ENCODE results near the gene TTC39C. TPM values are rescaled to one million over a fixed set of nuclear protein-coding genes. Genes with fewer than 3 reads are reported as not detected.

The TTC39C gene
- total RNA-seq, 1 experiment from 2014 or later, result 24.0 TPM

DNA sequence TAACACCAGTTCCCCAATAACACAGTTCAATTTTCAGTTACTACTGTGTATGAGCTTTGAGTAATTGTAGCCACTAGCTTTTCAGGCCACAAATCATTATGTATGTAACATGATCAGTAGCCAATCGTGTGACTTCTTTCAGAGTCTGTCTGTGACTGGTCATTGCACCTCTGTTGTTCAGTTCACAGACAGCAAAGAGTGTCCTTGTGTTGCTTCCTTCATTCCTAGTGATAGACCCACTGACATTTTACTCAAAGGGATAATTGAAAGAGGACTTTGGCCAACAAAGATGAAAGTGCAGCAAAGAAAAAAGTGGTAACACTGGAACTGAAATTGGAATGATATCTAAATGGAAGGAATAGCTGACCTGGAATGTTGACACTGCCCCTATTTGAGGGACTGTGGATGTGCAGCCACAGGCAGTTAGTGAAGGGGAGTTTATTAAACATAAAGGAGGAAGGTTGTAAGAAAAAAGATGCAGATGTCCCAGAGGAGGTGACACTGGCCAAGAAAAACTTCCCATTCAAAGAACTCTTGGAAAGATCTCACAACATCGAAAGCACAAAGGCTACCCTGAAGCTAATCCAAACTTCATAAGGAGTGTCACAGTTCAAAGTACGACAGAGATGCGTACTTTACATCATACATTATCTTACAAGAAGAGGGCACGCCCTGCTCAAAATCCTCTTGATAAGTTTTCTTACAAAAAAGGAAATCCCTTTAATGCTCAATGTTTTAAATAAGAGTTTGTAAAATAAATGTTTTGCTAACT lies 19.3 kb downstream of the TTC39C start:
- Histone ChIP-seq H3K9me3 (ENCODE audit: low read depth, low read length, poor library complexity, severe bottlenecking) (no peaks in the 10 kb centered on the region), H3K27ac (ENCODE audit: low read depth, low read length, poor library complexity, severe bottlenecking) (no peak overlapping the region), H3K4me3 (ENCODE audit: low read depth, low read length, poor library complexity, severe bottlenecking) (no peak overlapping the region), H3K36me3 (ENCODE audit: insufficient read depth, low read length, poor library complexity, severe bottlenecking) (no peaks in the 10 kb centered on the region), H3K4me1 (ENCODE audit: insufficient read depth, low read length, poor library complexity, severe bottlenecking) (no peaks in the 10 kb centered on the region), H3K27me3 (replicated peaks; ENCODE audit: insufficient read depth, low read depth, low read length, poor library complexity) (no peaks in the 10 kb centered on the region)
- CTCF ChIA-PET, result no interaction called here
- BruUV-seq (replicated peaks), result no TSS peak
- intact Hi-C loops (cut with micrococcal nuclease; ENCODE audit: unreplicated experiment), result no loop called here
- DNase-seq (ENCODE audit: low spot score), result no peak
- POLR2A ChIA-PET (ENCODE audit: low non-redundant PET), result no interaction called here
- no peak for TF ChIP-seq CTCF (conservative IDR thresholded peaks at IDR 0.05; ENCODE audit: low read depth, low read length)
- TF ChIP-seq EZH2 (IDR thresholded peaks at IDR 0.05; ENCODE audit: borderline replicate concordance, low read depth, low read length, poor library complexity, severe bottlenecking), result no peak

DNA sequence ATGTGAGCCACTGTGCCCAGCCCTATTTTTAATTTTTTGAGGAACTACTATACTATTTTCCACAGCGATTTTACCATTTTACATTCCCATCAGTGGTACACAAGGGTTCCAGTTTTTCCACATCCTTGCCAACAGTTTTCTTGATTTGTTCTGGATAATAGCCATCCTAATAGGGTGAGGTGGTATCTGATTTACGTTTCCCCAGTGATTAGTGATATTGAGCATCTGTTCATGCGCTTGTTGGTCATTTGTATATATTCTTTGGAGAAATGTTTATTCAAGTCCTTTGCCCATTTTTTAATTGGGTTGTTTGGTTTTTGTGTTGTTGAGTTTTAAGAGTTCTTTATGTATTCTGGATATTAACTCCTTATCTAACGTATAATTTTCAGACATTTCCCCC lies 20.8 kb downstream of the TTC39C start:
- H3K27me3 ChIP-seq (replicated peaks; ENCODE audit: insufficient read depth, low read depth, low read length, poor library complexity), result no peaks in the 10 kb centered on the region
- no peak overlapping the region for H3K4me3 ChIP-seq (ENCODE audit: low read depth, low read length, poor library complexity, severe bottlenecking)
- no peaks in the 10 kb centered on the region for H3K36me3 ChIP-seq (ENCODE audit: insufficient read depth, low read length, poor library complexity, severe bottlenecking)
- H3K4me1 ChIP-seq (ENCODE audit: insufficient read depth, low read length, poor library complexity, severe bottlenecking), result peaks cover 3% of the 10 kb centered on the region
- H3K9me3 ChIP-seq (ENCODE audit: low read depth, low read length, poor library complexity, severe bottlenecking), result no peaks in the 10 kb centered on the region
- TF ChIP-seq EZH2 (IDR thresholded peaks at IDR 0.05; ENCODE audit: borderline replicate concordance, low read depth, low read length, poor library complexity, severe bottlenecking), result no peak
- TF ChIP-seq CTCF (conservative IDR thresholded peaks at IDR 0.05; ENCODE audit: low read depth, low read length), result no peak
- intact Hi-C loops (cut with micrococcal nuclease; ENCODE audit: unreplicated experiment), result no loop called here
- no peak for DNase-seq (ENCODE audit: low spot score)
- H3K27ac ChIP-seq (ENCODE audit: low read depth, low read length, poor library complexity, severe bottlenecking), result no peak overlapping the region
- BruUV-seq (replicated peaks), result no TSS peak
- ChIA-PET CTCF (no interaction called here), POLR2A (ENCODE audit: low non-redundant PET) (no interaction called here)

DNA sequence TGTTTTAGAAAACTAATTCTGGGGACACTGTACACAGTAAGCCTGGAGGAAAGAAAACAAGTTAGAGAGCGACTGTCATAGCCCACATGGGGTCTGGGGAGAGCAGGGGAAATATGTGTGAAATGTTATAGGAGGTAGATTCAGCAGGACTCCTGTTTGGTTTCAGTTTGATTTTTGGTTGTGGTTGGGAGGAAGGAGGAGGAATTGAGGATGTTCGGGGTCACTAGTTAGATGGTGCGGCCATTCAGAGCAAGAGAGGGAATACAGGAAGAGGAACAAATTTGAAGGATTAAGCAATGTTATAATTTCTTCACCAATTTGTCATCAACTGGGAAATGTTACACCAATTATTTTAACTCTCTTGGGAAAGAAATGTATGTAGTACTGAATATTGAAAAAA lies 25.1 kb downstream of the TTC39C start:
- no peak for DNase-seq (ENCODE audit: low spot score)
- ChIA-PET POLR2A (ENCODE audit: low non-redundant PET) (no interaction called here), CTCF (no interaction called here)
- Histone ChIP-seq H3K4me1 (ENCODE audit: insufficient read depth, low read length, poor library complexity, severe bottlenecking) (peaks cover 12% of the 10 kb centered on the region), H3K4me3 (ENCODE audit: low read depth, low read length, poor library complexity, severe bottlenecking) (no peak overlapping the region), H3K27me3 (replicated peaks; ENCODE audit: insufficient read depth, low read depth, low read length, poor library complexity) (no peaks in the 10 kb centered on the region), H3K27ac (ENCODE audit: low read depth, low read length, poor library complexity, severe bottlenecking) (no peak overlapping the region), H3K9me3 (ENCODE audit: low read depth, low read length, poor library complexity, severe bottlenecking) (peaks cover 6% of the 10 kb centered on the region), H3K36me3 (ENCODE audit: insufficient read depth, low read length, poor library complexity, severe bottlenecking) (no peaks in the 10 kb centered on the region)
- no peak for TF ChIP-seq EZH2 (IDR thresholded peaks at IDR 0.05; ENCODE audit: borderline replicate concordance, low read depth, low read length, poor library complexity, severe bottlenecking)
- TF ChIP-seq CTCF (conservative IDR thresholded peaks at IDR 0.05; ENCODE audit: low read depth, low read length), result no peak
- BruUV-seq (replicated peaks), result no TSS peak
- intact Hi-C loops (cut with micrococcal nuclease; ENCODE audit: unreplicated experiment), result no loop called here
